K562 (cell line): ENCODE results near the gene NENF. TPM values are rescaled to one million over a fixed set of nuclear protein-coding genes. Genes with fewer than 3 reads are reported as not detected.

Source experiments
- ARHGAP35 ChIP-seq: fragments of 450-650 bp; IDR thresholded peaks from 2 replicates; pipeline ENCODE4 v1.6.1; 2018; ENCODE audit not compliant: partially characterized antibody
- ATF7 ChIP-seq: fragments of 450-650 bp; IDR thresholded peaks from 2 replicates; pipeline ENCODE4 v1.7.1; 2014; ENCODE audit warnings: mild to moderate bottlenecking, moderate library complexity
- BMI1 ChIP-seq: fragments of 150-350 bp; IDR thresholded peaks from 2 replicates; pipeline ENCODE4 v1.6.1; 2014; ENCODE audit warnings: low read length
- C11orf30 ChIP-seq: fragments of 450-650 bp; IDR thresholded peaks from 2 replicates; pipeline ENCODE4 v1.6.1; 2016; ENCODE audit warnings: low read depth, mild to moderate bottlenecking
- ELF2 ChIP-seq: fragments of 250-450 bp; sonication (Bioruptor Pico); IDR thresholded peaks from 2 replicates; pipeline ENCODE4 v1.5.0; 2021; ENCODE audit warnings: mild to moderate bottlenecking
- GABPB1 ChIP-seq: sonication (generic); formaldehyde crosslinking; IDR thresholded peaks from 2 replicates; pipeline ENCODE4 v1.8.0; 2022; ENCODE audit warnings: mild to moderate bottlenecking, missing genetic modification reagents
- MAX ChIP-seq: sonication (generic); formaldehyde crosslinking; IDR thresholded peaks from 2 replicates; pipeline ENCODE4 v1.9.0; 2022; ENCODE audit warnings: mild to moderate bottlenecking, missing genetic modification reagents
- POLR2A ChIP-seq: fragments of 450-650 bp; conservative IDR thresholded peaks from 2 replicates; pipeline ENCODE4 v1.6.1; 2016
- POLR3A ChIP-seq: IDR thresholded peaks from 2 replicates; pipeline ENCODE4 v1.6.1; 2011; ENCODE audit warnings: borderline replicate concordance, mild to moderate bottlenecking, moderate library complexity; ENCODE audit not compliant: insufficient read length, insufficient read depth; ENCODE audit errors: extremely low read depth
- PRDM10 ChIP-seq: fragments of 450-650 bp; IDR thresholded peaks from 2 replicates; pipeline ENCODE4 v1.6.1; 2018; ENCODE audit not compliant: partially characterized antibody
- RBM22 ChIP-seq: fragments of 200-400 bp; formaldehyde crosslinking; IDR thresholded peaks from 2 replicates; pipeline ENCODE4 v1.6.1; 2018; ENCODE audit warnings: low read length, low read depth; ENCODE audit not compliant: poor library complexity, severe bottlenecking
- SMARCC2 ChIP-seq: fragments of 450-650 bp; IDR thresholded peaks from 2 replicates; pipeline ENCODE4 v1.6.1; 2017; ENCODE audit warnings: antibody characterized with exemption, moderate library complexity, mild to moderate bottlenecking, low read depth
- SRSF9 ChIP-seq: fragments of 200-400 bp; formaldehyde crosslinking; IDR thresholded peaks from 2 replicates; pipeline ENCODE4 v1.6.1; 2017; ENCODE audit warnings: low read depth, low read length, borderline replicate concordance
- TBL1XR1 ChIP-seq, 2 experiments: IDR thresholded peaks; 2 replicates each; pipeline ENCODE4 v1.6.1; 2012; ENCODE audit warnings: improper control_type of control experiment in 2 of 2, low read length in 2 of 2, mild to moderate bottlenecking in 1 of 2
- VEZF1 ChIP-seq: fragments of 200-800 bp; sonication (Bioruptor generic); IDR thresholded peaks from 2 replicates; pipeline ENCODE4 v1.6.1; 2017; ENCODE audit warnings: missing genetic modification characterization, missing compliant biosample characterization
- ZBED1 ChIP-seq: IDR thresholded peaks from 2 replicates; pipeline ENCODE4 v1.6.1; 2014
- ZBTB34 ChIP-seq: fragments of 250-450 bp; sonication (Bioruptor Pico); IDR thresholded peaks from 2 replicates; pipeline ENCODE4 v1.8.0; 2021; ENCODE audit warnings: mild to moderate bottlenecking, moderate library complexity
- ZMIZ1 ChIP-seq, 2 experiments: fragments of 150-350 bp in 1 of 2; IDR thresholded peaks; 2 replicates each; pipeline ENCODE4 v1.6.1; 2012 to 2016; ENCODE audit warnings: low read depth in 2 of 2, low read length in 2 of 2, mild to moderate bottlenecking in 1 of 2, moderate library complexity in 1 of 2
- polyA plus RNA-seq, 8 experiments: library from polyadenylated mRNA; depleted of rRNA in 4 of 8; stranded (reverse) in 5 of 8; unstranded in 3 of 8; fragments of >200 nt; fragmentation: Nextera tagmentation in 2 of 8; fragmentation: Illumina TruSeq in 1 of 8; extraction: Ambion mirVana in 2 of 8; extraction: Trizol in 1 of 8; gene quantifications; 2 replicates each; pipeline versions ENCODE4 v1.2.1 to v1.2.3, GENCODE V29; 2011 to 2014; ENCODE audit warnings: inconsistent platforms in 1 of 8, missing spikeins in 1 of 8
- total RNA-seq, 7 experiments: library from RNA; depleted of rRNA in 6 of 7; stranded (reverse); fragments of >200 nt in 6 of 7; fragmentation: Illumina TruSeq in 2 of 7; extraction: Trizol in 2 of 7; gene quantifications; 2 replicates each; pipeline versions ENCODE4 v1.2.1 to v1.2.3, GENCODE V29; 2011 to 2021; ENCODE audit warnings: low replicate concordance in 1 of 7

NENF gene
- total and polyA plus RNA-seq, 9 of the 15 experiments (the other 6 are each of a cell fraction or from before 2014, with no cell fraction given): 6.1 to 100 (median 72.8) TPM

GRCh38 chr1:212414328-212415106, 18.2 kb upstream of the NENF start, which contains the start of gene PACC1 (continued):
- TF ChIP-seq SRSF9: no peak
- peak; percentile 57; the same call in 1 of the 2 replicates for TF ChIP-seq VEZF1
- TF ChIP-seq RBM22: no peak
- TF ChIP-seq BMI1: no peak
- peak; percentile 21 for TF ChIP-seq PRDM10
- TF ChIP-seq ZMIZ1 (IDR thresholded peaks at IDR 0.05; ENCODE audit: low read depth in 2 of 2, low read length in 2 of 2): peak in 1 of 2 experiments; percentile 47; a peak in 1 of 4 replicates
- peak; percentile 97 for TF ChIP-seq MAX (CRISPR knock-in tag)
- no peak for TF ChIP-seq C11orf30
- TF ChIP-seq ELF2 (CRISPR knock-in tag): no peak
- TF ChIP-seq TBL1XR1 (IDR thresholded peaks at IDR 0.05; ENCODE audit: low read length in 2 of 2): no peak
- TF ChIP-seq SMARCC2: no peak
- TF ChIP-seq ARHGAP35: no peak
- TF ChIP-seq ZBED1: no peak
- TF ChIP-seq POLR2A: peak; percentile 83
- TF ChIP-seq POLR3A: no peak
- TF ChIP-seq ATF7: peak; percentile 55
- TF ChIP-seq GABPB1 (CRISPR knock-in tag): peak; percentile 56; the same call in 1 of the 2 replicates
- no peak for TF ChIP-seq ZBTB34 (CRISPR knock-in tag)
